Measurements from ENCODE around the gene FIGNL2. TPM values are rescaled to one million over a fixed set of nuclear protein-coding genes. Genes with fewer than 3 reads are reported as not detected.
A peak's percentile ranks its signal among the peaks of the same experiment; 100 is the strongest.

The FIGNL2 gene
- total and polyA plus RNA-seq, 9 of the 15 experiments (the other 6 are each of a cell fraction or from before 2014, with no cell fraction given) = 0.01 TPM; not detected in 8

DNA sequence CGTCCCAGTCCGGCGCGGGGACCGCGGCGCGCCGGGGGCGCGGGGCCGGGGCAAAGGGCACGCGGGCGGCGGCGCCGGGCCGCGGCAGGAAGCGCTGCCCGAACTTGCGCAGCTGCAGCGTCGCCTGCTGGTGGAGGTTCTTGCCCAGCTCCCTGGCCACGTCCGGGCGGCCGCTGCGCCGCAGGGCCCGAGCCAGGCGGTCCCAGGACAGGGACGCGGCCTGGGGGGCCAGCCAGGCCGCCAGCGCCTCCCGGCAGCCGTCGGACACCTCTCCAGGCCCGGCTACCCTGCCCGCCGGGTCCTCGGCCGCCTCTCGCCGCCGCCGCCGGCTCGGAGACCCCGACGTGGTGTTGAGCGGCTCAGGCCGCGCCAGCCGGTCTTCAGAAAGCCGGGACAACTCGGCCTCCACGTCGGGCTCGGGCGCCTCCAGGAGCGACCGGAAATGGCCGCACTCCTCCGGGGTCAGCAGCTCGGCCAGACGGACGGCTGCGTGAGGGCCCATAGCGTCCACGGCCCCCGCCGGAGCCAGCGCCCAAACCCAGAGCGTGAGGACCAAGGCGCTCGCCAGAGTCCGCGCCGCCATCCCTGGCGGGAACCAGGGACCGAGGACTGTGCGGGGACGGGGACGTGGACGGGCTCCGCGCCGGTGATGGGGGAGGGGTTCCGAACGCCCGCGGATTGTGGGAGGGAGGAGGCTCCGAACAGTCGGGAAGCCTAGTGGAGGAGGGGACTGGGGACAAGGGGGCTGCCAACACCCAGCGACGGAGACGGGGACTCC, 34.0 kb downstream of the FIGNL2 start (continued):
- TF ChIP-seq RCOR1 (IDR thresholded peaks at IDR 0.05; ENCODE audit: borderline replicate concordance in 1 of 2, low read depth in 2 of 2, low read length in 2 of 2) = 0 out of 4 replicates have a peak, but pooled peaks of 1 of the 2 experiments have one; percentile 2
- no peak for TF ChIP-seq SUPT5H (IDR thresholded peaks at IDR 0.05)
- TF ChIP-seq, protein P1, sequence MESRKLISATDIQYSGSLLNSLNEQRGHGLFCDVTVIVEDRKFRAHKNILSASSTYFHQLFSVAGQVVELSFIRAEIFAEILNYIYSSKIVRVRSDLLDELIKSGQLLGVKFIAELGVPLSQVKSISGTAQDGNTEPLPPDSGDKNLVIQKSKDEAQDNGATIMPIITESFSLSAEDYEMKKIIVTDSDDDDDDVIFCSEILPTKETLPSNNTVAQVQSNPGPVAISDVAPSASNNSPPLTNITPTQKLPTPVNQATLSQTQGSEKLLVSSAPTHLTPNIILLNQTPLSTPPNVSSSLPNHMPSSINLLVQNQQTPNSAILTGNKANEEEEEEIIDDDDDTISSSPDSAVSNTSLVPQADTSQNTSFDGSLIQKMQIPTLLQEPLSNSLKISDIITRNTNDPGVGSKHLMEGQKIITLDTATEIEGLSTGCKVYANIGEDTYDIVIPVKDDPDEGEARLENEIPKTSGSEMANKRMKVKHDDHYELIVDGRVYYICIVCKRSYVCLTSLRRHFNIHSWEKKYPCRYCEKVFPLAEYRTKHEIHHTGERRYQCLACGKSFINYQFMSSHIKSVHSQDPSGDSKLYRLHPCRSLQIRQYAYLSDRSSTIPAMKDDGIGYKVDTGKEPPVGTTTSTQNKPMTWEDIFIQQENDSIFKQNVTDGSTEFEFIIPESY (CRISPR knock-in tag; IDR thresholded peaks at IDR 0.05) = peak; percentile 48; the same call in 1 of the 2 replicates
- TF ChIP-seq ZNF212 (CRISPR knock-in tag; IDR thresholded peaks at IDR 0.05) = no peak
- peak; percentile 61 for TF ChIP-seq CXXC5 (CRISPR knock-in tag; IDR thresholded peaks at IDR 0.05)

DNA sequence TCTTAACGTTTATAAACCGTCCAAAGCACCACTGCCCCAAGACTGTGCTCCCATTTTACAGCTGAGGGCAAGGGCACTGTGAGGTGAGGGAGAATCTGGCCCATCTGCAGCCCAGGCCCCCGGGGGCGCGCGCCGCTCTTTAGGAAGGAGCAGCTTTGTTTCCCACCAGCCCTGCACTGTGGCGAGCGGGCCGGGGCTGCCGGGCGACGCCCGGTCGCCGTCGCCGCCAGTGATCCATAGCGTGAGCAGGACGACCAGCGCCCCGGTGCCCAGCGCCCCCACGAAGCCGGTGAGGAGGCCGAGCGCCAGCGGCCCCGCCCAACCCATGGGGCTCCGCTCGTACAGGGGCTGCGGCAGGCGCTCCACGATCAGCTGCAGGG, 34.6 kb downstream of the FIGNL2 start:
- Histone ChIP-seq H3K4me1 (replicated peaks in 1 of 2; ENCODE audit: control insufficient read depth in 2 of 2, insufficient read depth in 2 of 2, low read length in 2 of 2) (peaks cover 0 to 17% of the 10 kb centered on the region in 2 experiments; a peak in 2 of 5 replicates), H3K36me3 (ENCODE audit: control insufficient read depth, insufficient read depth, low read length) (no peaks in the 10 kb centered on the region), H3K4me2 (ENCODE audit: insufficient read depth, low read length) (no peak overlapping the region), H3K4me3 (no peak overlapping the region), H3K9me1 (ENCODE audit: control insufficient read depth, insufficient read depth, low read length) (no peaks in the 10 kb centered on the region), H3K9me3 (replicated peaks; ENCODE audit: control insufficient read depth, insufficient read depth, low read depth, low read length) (no peaks in the 10 kb centered on the region), H3K27me3 (ENCODE audit: control insufficient read depth in 2 of 2, insufficient read depth in 2 of 2, low read length in 2 of 2) (peaks cover 21 to 62% of the 10 kb centered on the region in 2 experiments), H3K9ac (ENCODE audit: insufficient read depth in 1 of 2, low read depth in 2 of 2, low read length in 2 of 2) (no peak overlapping the region), H2AFZ (ENCODE audit: low read depth, low read length) (no peak overlapping the region), H3K27ac (ENCODE audit: extremely low read depth, low read depth, low read length) (no peak overlapping the region), H3K79me2 (ENCODE audit: control insufficient read depth, insufficient read depth, low read length) (no peaks in the 10 kb centered on the region), H4K20me1 (replicated peaks; ENCODE audit: control insufficient read depth, insufficient read depth, low read length) (peaks cover 10% of the 10 kb centered on the region; the same call in 1 of the 2 replicates)
- POLR2A ChIA-PET = interaction anchor here (0.5 kb wide), 1 partner anchor 64 kb away, joined by 3 read pairs; no protein-coding TSS in a partner anchor
- WGBS (ENCODE audit: insufficient coverage, low coverage, missing lambda C conversion rate) = 24% methylated on average over 14 of the region's 34 CpGs
- in situ Hi-C loops (cut with MboI) = no loop called here
- ATAC-seq (no peak), DNase-seq (ENCODE audit: extremely low read depth in 1 of 4, low spot score in 3 of 4) (no peak), FAIRE-seq (no peak)
- CTCF ChIA-PET (ENCODE audit: low intra/inter-chr PET ratio) = no interaction called here
- no TSS peak for BruUV-seq (replicated peaks)
- intact Hi-C loops (cut with micrococcal nuclease) = no loop called here
- no peak for TF ChIP-seq PHB2 (IDR thresholded peaks at IDR 0.05; ENCODE audit: low read depth)
- no peak for TF ChIP-seq HBP1 (CRISPR knock-in tag; IDR thresholded peaks at IDR 0.05)
- TF ChIP-seq ZNF57 (CRISPR knock-in tag; IDR thresholded peaks at IDR 0.05) = no peak
- TF ChIP-seq SLC30A9 (CRISPR knock-in tag; IDR thresholded peaks at IDR 0.05) = no peak
- no peak for TF ChIP-seq POLR2A (conservative IDR thresholded peaks at IDR 0.05)
- TF ChIP-seq HOXB6 (CRISPR knock-in tag; IDR thresholded peaks at IDR 0.05; ENCODE audit: borderline replicate concordance) = no peak
- no peak for TF ChIP-seq RERE (CRISPR knock-in tag; IDR thresholded peaks at IDR 0.05; ENCODE audit: borderline replicate concordance)

Measured in K562 (cell line).